Measurements from ENCODE around the gene TDP2.

DNA sequence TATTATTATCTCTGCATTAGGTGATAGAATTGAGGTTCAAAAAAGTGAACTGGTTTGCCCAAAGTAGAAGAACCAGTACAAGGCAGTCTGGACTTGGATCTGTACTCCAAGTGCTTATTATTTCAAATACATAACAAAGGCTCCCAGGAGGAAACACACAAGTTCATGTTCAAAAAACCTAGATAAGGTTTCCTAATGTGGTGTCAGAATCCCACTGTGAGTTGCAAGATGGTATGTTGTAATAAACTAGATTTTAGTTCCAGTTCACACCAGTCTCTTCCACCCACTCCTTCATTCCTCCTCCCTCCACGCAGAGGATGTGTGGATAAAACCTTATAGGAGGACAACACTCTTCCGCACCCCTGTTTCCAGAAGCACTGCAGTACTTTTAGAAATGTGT is 63.5 kb downstream of the TDP2 start:
- TF ChIP-seq, protein P1, sequence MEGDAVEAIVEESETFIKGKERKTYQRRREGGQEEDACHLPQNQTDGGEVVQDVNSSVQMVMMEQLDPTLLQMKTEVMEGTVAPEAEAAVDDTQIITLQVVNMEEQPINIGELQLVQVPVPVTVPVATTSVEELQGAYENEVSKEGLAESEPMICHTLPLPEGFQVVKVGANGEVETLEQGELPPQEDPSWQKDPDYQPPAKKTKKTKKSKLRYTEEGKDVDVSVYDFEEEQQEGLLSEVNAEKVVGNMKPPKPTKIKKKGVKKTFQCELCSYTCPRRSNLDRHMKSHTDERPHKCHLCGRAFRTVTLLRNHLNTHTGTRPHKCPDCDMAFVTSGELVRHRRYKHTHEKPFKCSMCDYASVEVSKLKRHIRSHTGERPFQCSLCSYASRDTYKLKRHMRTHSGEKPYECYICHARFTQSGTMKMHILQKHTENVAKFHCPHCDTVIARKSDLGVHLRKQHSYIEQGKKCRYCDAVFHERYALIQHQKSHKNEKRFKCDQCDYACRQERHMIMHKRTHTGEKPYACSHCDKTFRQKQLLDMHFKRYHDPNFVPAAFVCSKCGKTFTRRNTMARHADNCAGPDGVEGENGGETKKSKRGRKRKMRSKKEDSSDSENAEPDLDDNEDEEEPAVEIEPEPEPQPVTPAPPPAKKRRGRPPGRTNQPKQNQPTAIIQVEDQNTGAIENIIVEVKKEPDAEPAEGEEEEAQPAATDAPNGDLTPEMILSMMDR (IDR thresholded peaks at IDR 0.05) = no peak
- no peak for TF ChIP-seq POLR2A (IDR thresholded peaks at IDR 0.05)

All from right lobe of liver (tissue), 4 donors.